Retinal pigment epithelial cell (primary cell): ENCODE data around the gene DNAJC1.

Experiments used
- DNase-seq: peaks from one replicate; pipeline ENCODE4 v3.0.0-alpha.2; 2010; ENCODE audit warnings: low read depth
- H3K4me3 ChIP-seq: 2 replicates; pipeline ENCODE4 v1.5.1; 2011; ENCODE audit warnings: mild to moderate bottlenecking, low read length, control low read depth, moderate library complexity
- CTCF ChIP-seq: conservative IDR thresholded peaks from 2 replicates; pipeline ENCODE4 v1.5.1; 2011; ENCODE audit warnings: low read depth, low read length, control low read depth, inconsistent platforms

The DNAJC1 gene

GRCh38 chr10:21943633-21944265, 59.8 kb downstream of the DNAJC1 start:
- no peak for DNase-seq
- no peak for TF ChIP-seq CTCF
- H3K4me3 ChIP-seq: no peak overlapping the region

- DNase-seq: no peak
- no peak for TF ChIP-seq CTCF
- H3K4me3 ChIP-seq: no peak overlapping the region
Measured at GRCh38 chr10:21935439-21936023, 68.0 kb downstream of the DNAJC1 start.

DNA sequence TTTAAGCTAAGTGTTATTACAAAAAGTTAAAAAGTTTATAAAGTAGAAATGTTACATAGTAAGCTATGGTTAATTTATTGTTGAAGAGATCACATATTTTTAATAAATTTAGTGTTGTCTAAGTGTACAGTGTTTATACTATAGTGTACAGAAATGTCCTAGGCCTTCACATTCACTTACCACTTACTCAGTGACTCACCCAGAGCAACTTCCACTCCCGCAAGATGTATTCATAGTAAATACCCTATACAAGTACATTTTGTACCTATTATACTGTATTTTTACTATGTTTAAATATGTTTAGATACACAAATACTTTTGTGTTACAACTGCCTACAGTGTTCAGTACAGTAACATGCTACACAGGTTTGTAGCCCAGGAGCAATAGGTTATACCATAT, 69.2 kb downstream of the DNAJC1 start:
- DNase-seq: no peak
- no peak overlapping the region for H3K4me3 ChIP-seq
- TF ChIP-seq CTCF: no peak

DNA sequence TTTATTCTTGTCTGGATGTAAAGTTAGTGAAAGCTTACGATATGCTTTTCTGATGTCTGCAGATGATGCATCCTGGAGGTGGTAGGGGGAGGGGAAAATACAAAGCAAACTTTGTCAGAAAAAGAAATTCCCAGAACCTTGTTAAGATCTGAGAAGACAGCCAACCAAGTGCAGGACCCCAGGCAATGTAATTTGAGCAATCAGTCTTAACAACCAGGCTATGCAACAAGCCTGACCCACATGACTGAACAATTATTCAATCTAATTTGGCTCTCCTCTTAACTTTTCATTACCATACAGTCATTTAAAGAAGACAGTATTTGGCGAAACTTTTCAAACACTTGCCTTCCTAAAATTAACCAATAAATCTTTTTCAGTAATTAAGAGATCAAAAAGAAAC, 74.5 kb downstream of the DNAJC1 start:
- DNase-seq: peak; percentile 66
- no peak for TF ChIP-seq CTCF
- peak overlapping the region; percentile 51 for H3K4me3 ChIP-seq

DNA sequence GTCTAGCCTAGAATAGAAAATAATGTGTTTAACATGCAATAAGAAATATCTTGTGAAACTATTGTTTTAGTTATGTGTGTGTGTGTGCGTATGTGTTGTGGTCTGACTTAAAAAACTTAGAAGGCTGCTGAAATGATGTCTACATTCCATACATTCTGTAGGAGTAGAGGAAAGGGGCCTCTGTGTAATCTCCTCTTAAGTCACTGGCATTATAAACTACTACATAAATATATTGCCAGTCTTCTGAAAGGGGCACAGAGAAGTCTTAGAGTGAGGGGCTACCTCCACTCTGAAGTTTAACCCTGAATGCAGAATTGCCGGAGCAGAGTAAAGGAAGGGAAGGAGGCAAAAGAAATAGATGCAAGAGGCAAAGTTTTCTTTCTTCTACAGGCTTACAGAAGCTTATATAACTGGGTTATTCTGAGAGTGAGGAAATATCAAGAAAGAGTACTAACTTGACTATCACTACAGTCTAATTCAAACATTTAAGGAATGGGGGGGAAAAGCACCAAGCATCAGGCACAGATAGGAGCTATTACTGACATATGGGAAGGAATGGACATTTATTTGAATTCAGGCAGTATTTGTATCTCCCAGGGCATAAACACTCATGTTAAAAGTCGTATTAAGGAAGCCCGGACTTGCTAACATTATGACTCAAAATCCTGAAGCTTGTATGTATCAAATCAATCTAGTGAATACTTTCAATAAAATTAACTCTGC, 75.7 kb downstream of the DNAJC1 start:
- TF ChIP-seq CTCF: no peak
- peak; percentile 73 for DNase-seq
- H3K4me3 ChIP-seq: peak overlapping the region; percentile 51

- TF ChIP-seq CTCF: no peak
- peak overlapping the region; percentile 51 for H3K4me3 ChIP-seq
- DNase-seq: peak; percentile 92
Measured at GRCh38 chr10:21926949-21927348, 76.6 kb downstream of the DNAJC1 start.
